ENCODE results near the gene LRRC8D.

Gene LRRC8D

GRCh38 chr1:89898150-89898549, 77.3 kb downstream of the LRRC8D start:
- DNase-seq: no peak

- no peak for DNase-seq
Observed at GRCh38 chr1:89898695-89899470, 78.1 kb downstream of the LRRC8D start.

- DNase-seq: no peak
Observed at GRCh38 chr1:89900323-89900722, 79.5 kb downstream of the LRRC8D start.

GRCh38 chr1:89900791-89901708, 80.2 kb downstream of the LRRC8D start:
- DNase-seq: peak; percentile 61

- peak; percentile 88 for DNase-seq
Observed at GRCh38 chr1:89901957-89902669, 81.3 kb downstream of the LRRC8D start.

- DNase-seq: no peak
Observed at GRCh38 chr1:89903550-89903949, 82.7 kb downstream of the LRRC8D start.

- DNase-seq: peak; percentile 45
Observed at GRCh38 chr1:89904219-89904980, 83.6 kb downstream of the LRRC8D start.

GRCh38 chr1:89905395-89906058, 84.7 kb downstream of the LRRC8D start:
- DNase-seq: no peak

- DNase-seq: no peak
Observed at GRCh38 chr1:89906088-89906487, 85.3 kb downstream of the LRRC8D start.

GRCh38 chr1:89907727-89908212, 86.9 kb downstream of the LRRC8D start:
- DNase-seq: no peak

- DNase-seq: no peak
Observed at GRCh38 chr1:89908273-89908671, 87.4 kb downstream of the LRRC8D start.

GRCh38 chr1:89908672-89909436, 88.0 kb downstream of the LRRC8D start:
- peak; percentile 39 for DNase-seq

- no peak for DNase-seq
Observed at GRCh38 chr1:89910268-89910667, 89.4 kb downstream of the LRRC8D start.

GRCh38 chr1:89910780-89911179, 89.9 kb downstream of the LRRC8D start:
- no peak for DNase-seq

- DNase-seq: no peak
Observed at GRCh38 chr1:89911191-89911991, 90.6 kb downstream of the LRRC8D start.

- no peak for DNase-seq
Observed at GRCh38 chr1:89912073-89912472, 91.2 kb downstream of the LRRC8D start.

GRCh38 chr1:89913353-89914095, 92.7 kb downstream of the LRRC8D start:
- DNase-seq: no peak

- no peak for DNase-seq
Observed at GRCh38 chr1:89917353-89917752, 96.5 kb downstream of the LRRC8D start.

- no peak for DNase-seq
Observed at GRCh38 chr1:89918127-89918793, 97.4 kb downstream of the LRRC8D start.
